ENCODE results near the gene TCTN2. TPM values are rescaled to one million over a fixed set of nuclear protein-coding genes. Genes with fewer than 3 reads are reported as not detected.
A peak's percentile ranks its signal among the peaks of the same experiment; 100 is the strongest.

TCTN2 gene
- total RNA-seq (2013), result 0.77 TPM
- 1 to 10 TPM in 1 of 3 donors, under 1 TPM in 1, not detected in 1; 0.24 to 1.1 TPM for polyA plus RNA-seq
- 0.32 and 0.42 TPM in 2 replicates for polyA minus RNA-seq
- 0.52 to 3.5 (median 0.81) reads per million in 11 experiments for total RNA-seq

- intact Hi-C loops (cut with micrococcal nuclease), result loop anchor here in 1 of 2 donors (5.0 kb wide), 1 partner anchor 41 kb away; the partner anchor contains the start of gene ATP6V0A2
- H3K9me3 ChIP-seq (replicated peaks in 1 of 2; ENCODE audit: control insufficient read depth in 1 of 2, insufficient read depth in 1 of 2, low read length in 2 of 2), result no peaks in the 10 kb centered on the region
- H3K9me3 Mint-ChIP-seq, result no peaks in the 10 kb centered on the region
- no peak within 1 kb of the TSS for H3K27ac ChIP-seq (ENCODE audit: low read depth in 1 of 2, low read length in 2 of 2)
- H3K4me2 ChIP-seq (replicated peaks; ENCODE audit: extremely low read depth, low read length, poor library complexity, severe bottlenecking), result peak within 1 kb of the TSS; percentile 99
- H3K27me3 Mint-ChIP-seq (ENCODE audit: low read depth in 3 of 3), result peaks cover 0 to 4% (median 0%) of the 10 kb centered on the region in 3 donors
- H3K27me3 ChIP-seq (ENCODE audit: control insufficient read depth in 2 of 2, insufficient read depth in 2 of 2, low read length in 2 of 2), result no peaks in the 10 kb centered on the region
- peak within 1 kb of the TSS; percentile 45 to 96 (median 62) for H3K4me3 ChIP-seq (replicated peaks in 1 of 3; ENCODE audit: low read depth in 2 of 3, low read length in 3 of 3)
- peak; percentile 75 to 86 (median 86) for DNase-seq
- H3K36me3 Mint-ChIP-seq, result peaks cover 0 to 1% of the 10 kb centered on the region in 2 donors
- peaks cover 8 to 14% of the 10 kb centered on the region in 2 donors for H3K4me1 ChIP-seq (ENCODE audit: control insufficient read depth in 1 of 2, insufficient read depth in 2 of 2, low read length in 2 of 2)
- under 1% methylated on average over 44 of the region's 53 CpGs for WGBS (ENCODE audit: insufficient coverage)
- peak within 1 kb of the TSS; percentile 88 for H3K4me3 Mint-ChIP-seq
- peak within 1 kb of the TSS; percentile 60 for H3K9ac ChIP-seq (ENCODE audit: insufficient read depth, low read length, poor library complexity, severe bottlenecking)
- no peaks in the 10 kb centered on the region for H3K36me3 ChIP-seq (replicated peaks in 1 of 2; ENCODE audit: control insufficient read depth in 1 of 2, insufficient read depth in 2 of 2, low read length in 2 of 2)
- no peaks in the 10 kb centered on the region for H4K20me1 ChIP-seq (ENCODE audit: insufficient read depth, low read length)
- TF ChIP-seq, protein P1, sequence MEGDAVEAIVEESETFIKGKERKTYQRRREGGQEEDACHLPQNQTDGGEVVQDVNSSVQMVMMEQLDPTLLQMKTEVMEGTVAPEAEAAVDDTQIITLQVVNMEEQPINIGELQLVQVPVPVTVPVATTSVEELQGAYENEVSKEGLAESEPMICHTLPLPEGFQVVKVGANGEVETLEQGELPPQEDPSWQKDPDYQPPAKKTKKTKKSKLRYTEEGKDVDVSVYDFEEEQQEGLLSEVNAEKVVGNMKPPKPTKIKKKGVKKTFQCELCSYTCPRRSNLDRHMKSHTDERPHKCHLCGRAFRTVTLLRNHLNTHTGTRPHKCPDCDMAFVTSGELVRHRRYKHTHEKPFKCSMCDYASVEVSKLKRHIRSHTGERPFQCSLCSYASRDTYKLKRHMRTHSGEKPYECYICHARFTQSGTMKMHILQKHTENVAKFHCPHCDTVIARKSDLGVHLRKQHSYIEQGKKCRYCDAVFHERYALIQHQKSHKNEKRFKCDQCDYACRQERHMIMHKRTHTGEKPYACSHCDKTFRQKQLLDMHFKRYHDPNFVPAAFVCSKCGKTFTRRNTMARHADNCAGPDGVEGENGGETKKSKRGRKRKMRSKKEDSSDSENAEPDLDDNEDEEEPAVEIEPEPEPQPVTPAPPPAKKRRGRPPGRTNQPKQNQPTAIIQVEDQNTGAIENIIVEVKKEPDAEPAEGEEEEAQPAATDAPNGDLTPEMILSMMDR (IDR thresholded peaks at IDR 0.05), result no peak
- H2AFZ ChIP-seq (ENCODE audit: insufficient read depth, low read depth, low read length, poor library complexity, severe bottlenecking), result peak within 1 kb of the TSS; percentile 100
- H3K79me2 ChIP-seq (ENCODE audit: insufficient read depth, low read length), result no peaks in the 10 kb centered on the region
- peak within 1 kb of the TSS in 2 of 7 donors; percentile 78 to 87 for H3K27ac Mint-ChIP-seq
- H3K4me1 Mint-ChIP-seq, result peaks cover 10% of the 10 kb centered on the region
Measured at GRCh38 chr12:123670882-123671728, at the start of gene TCTN2. TCTN2 (plus strand) TSS chr12:123671113; CDS start chr12:123671241, 128 bp downstream.

- H3K27me3 ChIP-seq (ENCODE audit: control insufficient read depth in 2 of 2, insufficient read depth in 2 of 2, low read length in 2 of 2), result no peaks in the 10 kb centered on the region
- H4K20me1 ChIP-seq (ENCODE audit: insufficient read depth, low read length), result no peaks in the 10 kb centered on the region
- no peak overlapping the region for H3K4me2 ChIP-seq (replicated peaks; ENCODE audit: extremely low read depth, low read length, poor library complexity, severe bottlenecking)
- H3K27ac Mint-ChIP-seq, result no peak overlapping the region
- H3K27me3 Mint-ChIP-seq (ENCODE audit: low read depth in 3 of 3), result no peaks in the 10 kb centered on the region
- no peak overlapping the region for H3K4me3 ChIP-seq (replicated peaks in 1 of 3; ENCODE audit: low read depth in 2 of 3, low read length in 3 of 3)
- WGBS (ENCODE audit: insufficient coverage), result 94% methylated on average over 10 of the region's 15 CpGs
- TF ChIP-seq, protein P1 (IDR thresholded peaks at IDR 0.05), result no peak
- H3K9me3 Mint-ChIP-seq, result no peaks in the 10 kb centered on the region
- no peaks in the 10 kb centered on the region for H3K9me3 ChIP-seq (replicated peaks in 1 of 2; ENCODE audit: control insufficient read depth in 1 of 2, insufficient read depth in 1 of 2, low read length in 2 of 2)
- H3K36me3 Mint-ChIP-seq, result peaks cover 73 to 87% of the 10 kb centered on the region in 2 donors
- H2AFZ ChIP-seq (ENCODE audit: insufficient read depth, low read depth, low read length, poor library complexity, severe bottlenecking), result no peak overlapping the region
- no peaks in the 10 kb centered on the region for H3K4me1 ChIP-seq (ENCODE audit: control insufficient read depth in 1 of 2, insufficient read depth in 2 of 2, low read length in 2 of 2)
- no peaks in the 10 kb centered on the region for H3K4me1 Mint-ChIP-seq
- H3K79me2 ChIP-seq (ENCODE audit: insufficient read depth, low read length), result no peaks in the 10 kb centered on the region
- no peak overlapping the region for H3K27ac ChIP-seq (ENCODE audit: low read depth in 1 of 2, low read length in 2 of 2)
- no peak overlapping the region for H3K9ac ChIP-seq (ENCODE audit: insufficient read depth, low read length, poor library complexity, severe bottlenecking)
- no peak overlapping the region for H3K4me3 Mint-ChIP-seq
- DNase-seq, result no peak
- peaks cover 74 to 97% of the 10 kb centered on the region in 2 donors for H3K36me3 ChIP-seq (replicated peaks in 1 of 2; ENCODE audit: control insufficient read depth in 1 of 2, insufficient read depth in 2 of 2, low read length in 2 of 2)
- intact Hi-C loops (cut with micrococcal nuclease), result no loop called here
Measured at GRCh38 chr12:123621619-123622530, 49.0 kb upstream of the TCTN2 start.

All from CD14-positive monocyte (primary cell).